ENCODE data around the gene ACP1.
"Not testable (repeated sequence)": the region's sequence is repeated elsewhere in the genome, so short reads cannot be mapped to it uniquely, and the experiment has no call there.

ACP1 gene

DNA sequence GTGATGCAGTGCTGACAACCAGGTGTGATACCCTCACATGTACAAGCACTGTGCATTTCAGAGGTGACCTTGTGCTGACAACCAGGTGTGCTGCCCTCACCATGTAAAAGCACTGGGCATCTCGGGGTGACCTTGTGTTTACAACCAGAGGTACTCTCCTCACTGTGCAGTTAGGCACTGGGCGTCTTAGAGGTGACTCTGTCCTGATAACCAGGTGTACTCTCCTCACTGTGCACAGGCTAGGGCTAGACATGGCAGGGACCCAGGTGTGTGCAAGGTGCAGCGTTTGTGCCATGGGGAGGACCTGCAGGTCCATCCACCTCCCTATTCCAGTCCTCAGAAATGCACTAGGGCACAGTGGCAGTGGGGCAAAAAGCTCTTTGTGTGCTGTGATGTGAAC is 31.6 kb downstream of the ACP1 start:
- no peak overlapping the region for H3K27ac ChIP-seq
- DNase-seq (ENCODE audit: low read depth, low spot score): no peak

DNA sequence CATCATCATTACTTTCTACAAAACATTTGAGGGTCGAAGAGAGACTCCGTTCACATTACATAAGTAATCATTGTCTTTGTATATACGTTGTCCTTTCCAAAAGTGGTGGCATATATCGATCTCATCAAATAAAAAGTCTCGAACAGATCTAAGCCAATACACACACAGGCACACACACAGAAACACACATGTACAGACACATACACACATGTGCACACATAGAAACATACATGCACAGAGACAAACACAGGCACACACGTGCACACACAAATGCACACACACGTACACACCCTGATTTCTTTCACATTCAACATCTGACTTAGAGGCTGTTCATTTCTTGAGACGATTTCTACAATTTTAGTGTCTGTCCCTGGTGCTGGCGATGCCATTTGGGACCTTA is 40.6 kb downstream of the ACP1 start:
- no peak for DNase-seq (ENCODE audit: low read depth, low spot score)
- no peak overlapping the region for H3K27ac ChIP-seq

DNA sequence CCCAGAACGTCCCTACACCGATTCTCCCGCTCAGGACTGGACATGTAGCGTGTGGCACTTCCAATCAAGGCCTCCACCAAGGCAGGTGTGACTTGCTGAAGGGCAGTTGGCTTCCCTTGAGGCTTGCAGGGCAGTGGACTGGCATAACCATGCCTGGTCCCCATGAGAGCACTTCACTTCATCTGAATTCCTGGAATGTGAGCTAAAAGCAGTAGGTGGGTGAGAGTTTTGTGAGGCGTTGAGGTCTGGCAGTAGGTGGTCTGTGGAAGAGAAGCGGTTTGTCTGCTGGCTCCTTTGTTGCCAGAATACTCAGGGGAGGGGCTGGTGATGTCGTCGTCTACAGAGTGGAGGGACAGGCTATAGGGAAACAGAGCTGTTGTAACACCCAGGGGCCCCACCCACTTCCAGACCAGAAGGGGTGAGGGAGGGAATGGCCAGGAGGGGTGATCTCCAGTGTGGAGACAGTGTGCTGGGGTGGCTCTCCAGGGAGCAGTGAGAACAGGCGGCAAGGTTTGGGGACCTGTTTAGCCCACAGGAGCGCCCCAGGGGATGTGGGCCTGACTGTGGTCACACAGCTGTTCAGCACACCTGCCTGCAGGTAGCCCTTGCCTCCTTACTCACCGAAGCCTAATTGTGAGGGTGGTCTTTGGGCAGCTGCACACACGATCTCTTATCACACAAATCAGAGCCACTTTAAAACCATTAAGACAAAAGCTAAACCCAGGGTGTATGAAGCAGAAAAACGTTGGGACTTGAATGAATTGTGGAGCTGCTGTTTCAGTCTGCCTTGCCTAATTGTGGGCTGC is 44.6 kb downstream of the ACP1 start:
- no peak for DNase-seq (ENCODE audit: low read depth, low spot score)
- H3K27ac ChIP-seq: no peak overlapping the region

DNA sequence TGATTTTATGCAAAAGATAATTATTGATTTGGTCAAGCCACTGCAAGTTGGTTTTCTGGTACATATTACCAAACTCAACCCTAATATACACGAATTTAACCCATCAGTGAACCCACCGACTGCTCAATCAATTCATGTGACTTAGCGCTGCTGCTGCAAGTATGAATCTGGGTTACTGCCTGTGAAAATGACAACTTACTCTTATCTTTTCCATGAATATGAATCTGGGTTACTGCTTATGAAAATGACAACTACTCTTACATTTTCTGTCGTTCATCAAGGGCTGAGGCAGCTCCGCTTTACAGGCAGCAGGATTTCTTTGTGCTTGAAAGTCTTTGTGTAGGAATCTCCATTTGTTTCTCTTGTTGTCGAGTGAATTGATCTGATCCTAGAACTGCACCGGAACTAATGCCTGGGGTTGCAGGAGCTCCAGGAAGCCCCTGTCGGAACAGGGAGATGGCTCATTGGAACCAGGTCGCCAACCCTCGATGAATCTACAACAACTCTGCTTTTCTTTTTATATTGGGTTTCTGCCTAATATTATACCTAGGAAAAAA is 45.3 kb downstream of the ACP1 start:
- H3K27ac ChIP-seq: no peak overlapping the region
- DNase-seq (ENCODE audit: low read depth, low spot score): no peak

DNA sequence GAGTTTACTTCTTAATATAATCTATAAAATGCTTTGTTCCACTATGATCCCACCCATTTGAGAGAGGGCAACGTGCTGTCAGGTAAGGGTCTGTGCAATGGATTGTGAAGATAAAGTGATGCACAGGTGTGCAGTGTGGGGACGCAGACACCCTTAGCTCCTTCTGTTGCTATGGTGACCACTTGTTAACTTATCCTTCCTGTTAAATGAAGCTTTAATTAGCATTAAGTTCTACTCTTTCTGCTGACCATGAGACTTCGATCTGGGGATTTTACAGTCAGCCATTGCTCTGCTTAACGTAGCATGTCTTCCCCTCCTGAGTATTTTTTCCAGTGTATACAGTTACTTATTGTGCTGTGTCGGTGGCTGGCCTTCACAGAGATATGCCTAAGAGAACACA is 46.2 kb downstream of the ACP1 start:
- no peak overlapping the region for H3K27ac ChIP-seq
- DNase-seq (ENCODE audit: low read depth, low spot score): no peak

DNA sequence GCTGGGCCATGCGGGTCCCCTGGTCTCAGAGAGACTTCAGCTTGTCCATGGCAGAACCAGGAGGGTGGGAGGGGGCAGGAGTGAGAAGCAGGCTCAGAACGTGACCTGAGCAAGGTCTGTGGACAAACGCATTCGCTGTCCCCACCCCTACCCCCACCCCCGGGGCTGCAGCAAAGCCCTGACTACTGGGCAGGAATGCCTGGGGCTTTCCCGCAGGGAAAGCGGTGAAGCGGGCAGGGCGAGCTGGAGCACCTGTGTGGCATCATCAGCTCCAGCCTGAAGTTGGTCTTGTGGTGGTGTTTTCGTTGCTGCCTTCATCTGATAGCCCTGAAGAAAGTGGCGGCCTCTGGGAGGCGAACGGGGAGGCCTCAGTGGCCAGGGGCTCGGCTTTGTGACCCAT is 49.2 kb downstream of the ACP1 start:
- no peak for DNase-seq (ENCODE audit: low read depth, low spot score)
- no peak overlapping the region for H3K27ac ChIP-seq

DNA sequence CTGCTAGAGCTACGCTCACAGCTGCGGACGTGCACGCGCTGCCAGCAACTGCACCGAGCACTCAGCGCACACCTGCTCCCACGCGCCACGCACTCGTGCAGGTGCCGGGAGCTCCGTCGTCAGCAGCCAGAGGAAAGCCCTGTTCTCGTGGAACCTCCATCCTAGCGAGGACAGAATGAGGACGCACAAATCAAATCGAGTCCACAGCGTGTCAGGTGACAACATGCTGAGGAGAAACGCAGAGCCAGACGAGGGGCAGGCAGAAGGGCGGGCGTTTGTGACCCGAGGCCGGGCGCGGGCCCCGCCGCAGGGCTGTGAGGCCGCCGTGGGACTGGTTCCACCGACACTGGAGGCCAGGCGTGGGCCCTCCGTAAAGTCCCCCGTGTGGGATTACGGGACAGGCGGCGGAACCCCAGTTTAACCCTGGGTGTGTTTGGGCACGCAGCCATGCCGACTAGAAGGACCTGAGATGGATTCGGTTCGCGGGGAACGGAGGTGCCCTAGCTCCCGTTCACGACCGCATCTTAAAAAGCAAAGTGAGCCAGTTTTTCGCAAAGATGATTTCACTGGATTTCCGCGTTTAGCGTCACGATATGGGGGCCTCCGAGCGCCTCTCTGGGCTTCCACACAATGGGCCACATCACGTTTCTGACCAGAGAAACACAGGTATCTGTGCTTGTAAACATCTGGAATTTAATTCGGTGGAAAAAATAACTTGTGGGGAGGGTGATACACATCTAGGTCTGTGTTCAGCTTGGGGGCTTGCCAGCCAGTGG is 50.0 kb downstream of the ACP1 start:
- DNase-seq (ENCODE audit: low read depth, low spot score): no peak
- no peak overlapping the region for H3K27ac ChIP-seq

DNA sequence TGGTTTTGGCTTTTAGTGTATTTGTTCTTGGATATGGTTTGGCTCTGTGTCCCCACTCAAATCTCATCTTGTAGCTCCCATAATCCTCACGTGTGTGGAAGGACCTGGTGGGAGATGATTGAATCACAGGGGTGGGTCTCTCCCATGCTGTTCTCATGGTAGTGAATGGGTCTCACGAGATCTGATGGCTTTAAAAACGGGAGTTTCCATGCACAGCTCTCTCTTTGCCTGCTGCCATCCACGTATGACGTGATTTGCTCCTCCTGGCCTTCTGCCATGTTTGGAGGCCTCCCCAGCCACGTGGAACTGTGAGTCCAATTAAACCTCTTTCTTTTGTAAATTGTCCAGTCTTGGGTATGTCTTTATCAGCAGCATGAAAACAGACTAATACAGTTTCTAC is 51.2 kb downstream of the ACP1 start:
- H3K27ac ChIP-seq: not testable (repeated sequence)

DNA sequence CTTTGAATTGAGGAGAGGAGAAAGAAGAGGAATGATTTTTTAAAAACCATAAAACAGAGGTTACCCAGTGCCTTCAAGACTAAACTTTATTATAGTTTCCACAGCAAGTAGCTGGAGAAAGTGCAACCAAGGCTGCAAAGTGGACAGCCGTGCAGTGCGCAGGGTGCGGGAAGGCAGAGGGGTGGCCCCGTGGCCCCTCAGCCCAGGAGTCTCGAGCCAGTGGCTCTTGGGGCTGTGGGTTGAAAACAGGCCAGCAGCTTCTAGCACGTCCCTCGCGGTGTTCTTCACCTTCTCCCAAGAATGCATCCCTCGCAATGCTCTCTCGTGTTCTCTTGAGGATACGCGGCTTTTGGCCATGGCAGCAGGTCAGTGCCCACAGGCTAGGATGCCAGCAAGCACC is 51.6 kb downstream of the ACP1 start:
- no peak overlapping the region for H3K27ac ChIP-seq
- DNase-seq (ENCODE audit: low read depth, low spot score): no peak

More for the DNA sequence above, 51.2 kb downstream of the ACP1 start:
- not testable (repeated sequence) for DNase-seq (ENCODE audit: low read depth, low spot score)

DNA sequence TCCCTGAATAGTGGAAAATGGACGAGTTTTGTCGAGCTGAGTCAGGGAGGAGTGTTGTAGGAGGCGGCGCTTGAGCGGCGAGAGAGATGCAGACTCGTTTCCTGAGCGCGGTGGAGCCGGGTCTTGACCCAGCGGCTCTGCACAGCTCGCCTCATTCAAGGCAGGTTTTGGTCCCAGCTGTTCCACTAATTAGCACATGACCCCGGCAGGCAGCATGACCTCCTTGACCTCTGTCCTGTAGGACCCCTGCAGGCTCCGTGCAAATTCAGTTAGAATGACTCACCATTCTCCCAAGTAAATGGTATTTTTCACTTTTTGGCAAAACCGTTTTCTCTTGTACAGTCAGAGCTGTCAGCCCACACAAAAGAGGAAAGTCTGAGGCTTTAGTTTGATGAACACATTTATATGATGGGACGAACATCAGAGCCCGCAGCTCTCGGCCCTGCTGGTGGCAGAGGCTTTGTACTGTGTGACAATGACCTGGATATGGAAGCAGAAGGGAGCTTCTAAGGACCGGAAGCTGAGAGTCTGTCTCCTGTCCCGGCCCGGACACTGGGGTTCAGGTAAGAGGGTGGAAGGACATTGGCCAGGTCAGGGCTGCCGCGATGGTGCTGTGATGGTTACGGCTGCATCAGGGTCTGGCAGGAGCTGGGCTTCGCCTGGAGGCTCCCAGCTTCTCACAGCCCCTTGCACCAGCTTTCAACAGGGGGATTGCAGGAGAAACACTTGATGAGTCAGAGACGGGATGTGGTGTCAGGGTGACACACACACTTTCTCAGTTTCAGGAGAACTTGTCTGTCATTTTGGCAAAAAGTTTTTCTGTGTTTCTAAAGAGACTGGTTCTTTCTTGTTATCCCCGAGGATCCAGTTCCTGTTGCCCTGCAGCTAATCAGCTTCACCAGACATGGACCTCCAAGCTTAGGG is 53.0 kb downstream of the ACP1 start:
- no peak for DNase-seq (ENCODE audit: low read depth, low spot score)
- H3K27ac ChIP-seq: no peak overlapping the region

DNA sequence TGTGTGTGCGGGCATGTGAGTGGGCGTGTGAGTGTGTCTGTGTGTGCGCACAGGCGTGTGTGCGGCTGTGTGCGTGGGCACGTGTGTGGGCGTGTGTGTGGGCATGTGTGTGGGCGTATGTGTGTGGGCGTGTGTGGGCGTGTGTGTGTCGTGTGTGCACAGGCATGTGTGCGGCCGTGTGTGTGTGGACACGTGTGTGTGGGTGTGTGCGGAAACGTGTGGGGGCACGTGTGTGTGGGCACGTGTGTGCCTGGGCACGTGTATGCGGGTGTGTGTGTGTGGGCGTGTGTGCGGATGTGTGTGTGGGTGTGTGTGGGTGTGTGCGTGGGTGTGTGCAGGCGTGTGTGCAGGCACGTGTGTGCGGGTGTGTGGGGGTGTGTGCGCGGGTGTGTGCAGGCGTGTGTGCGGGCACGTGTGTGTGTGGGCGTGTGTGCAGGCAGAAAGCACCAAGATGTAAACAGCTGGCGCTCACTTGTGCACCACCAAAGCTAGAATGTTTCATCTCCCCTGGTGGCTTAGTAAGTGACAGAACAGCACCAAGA is 54.4 kb downstream of the ACP1 start:
- DNase-seq (ENCODE audit: low read depth, low spot score): no peak
- H3K27ac ChIP-seq: no peak overlapping the region

DNA sequence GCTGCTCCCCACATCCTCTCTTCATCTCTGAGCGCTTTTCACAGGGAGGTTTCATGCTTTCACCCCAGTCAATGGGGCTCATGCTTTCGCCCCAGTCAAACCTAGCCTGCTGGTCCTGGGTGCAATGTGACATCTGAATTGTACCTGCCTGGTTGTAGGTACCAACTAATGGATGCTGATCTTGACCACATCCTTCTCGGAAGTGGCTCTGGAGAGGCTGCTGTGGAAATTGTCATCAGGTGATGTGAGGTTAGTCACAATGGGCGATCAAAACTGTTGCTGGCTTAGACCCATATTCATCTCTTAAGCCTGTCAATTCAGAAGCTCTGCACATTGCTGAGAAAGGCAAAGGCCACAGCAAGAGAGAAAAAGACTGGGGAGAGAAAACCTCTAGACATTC is 55.8 kb downstream of the ACP1 start:
- no peak overlapping the region for H3K27ac ChIP-seq
- no peak for DNase-seq (ENCODE audit: low read depth, low spot score)

DNA sequence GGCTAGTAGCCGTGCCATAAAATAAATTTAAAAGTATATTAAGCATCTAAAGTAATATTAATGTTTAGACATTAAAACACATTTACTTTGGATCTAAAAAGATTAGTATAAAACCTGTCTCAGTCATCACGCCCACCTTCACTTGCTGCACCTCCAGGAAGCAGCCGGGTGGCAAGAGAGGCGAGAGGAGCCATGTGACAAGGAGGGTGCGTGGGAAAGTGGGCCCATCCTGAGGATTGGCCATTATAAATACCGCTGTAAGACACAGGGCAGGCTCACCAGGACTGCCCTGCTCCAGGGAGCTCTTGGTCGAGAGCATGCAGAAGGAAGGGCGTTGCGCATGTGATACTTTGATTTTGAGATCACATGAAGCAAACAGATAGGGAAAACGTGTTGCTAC is 57.6 kb downstream of the ACP1 start:
- DNase-seq (ENCODE audit: low read depth, low spot score): no peak
- no peak overlapping the region for H3K27ac ChIP-seq

DNA sequence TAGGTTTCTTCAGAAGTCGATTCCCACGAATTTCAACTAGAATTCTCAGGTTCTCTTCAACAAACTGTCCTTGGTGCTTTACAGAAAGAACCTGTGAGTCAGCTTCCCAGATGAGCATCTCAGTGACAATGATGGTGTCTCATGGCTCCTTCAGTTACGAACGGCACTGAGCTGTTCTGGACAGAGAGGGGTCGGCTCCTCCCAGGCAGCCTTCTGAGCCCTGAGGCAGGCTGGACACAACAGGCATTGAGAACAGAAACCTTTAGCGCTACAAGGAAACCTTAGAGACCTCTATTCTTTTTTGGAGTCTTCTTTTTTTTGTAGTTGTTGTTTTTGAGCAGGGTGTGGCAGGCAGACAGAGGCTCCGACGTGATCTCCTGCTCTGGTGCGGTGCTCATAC is 58.3 kb downstream of the ACP1 start:
- no peak for DNase-seq (ENCODE audit: low read depth, low spot score)

More for the DNA sequence above, 58.3 kb downstream of the ACP1 start:
- H3K27ac ChIP-seq: no peak overlapping the region

Measured in epithelial cell of prostate (primary cell).